GM21526 (cell line): ENCODE measurements around the gene PLA2G4E.

Experiments
- ATAC-seq: cut with Tn5 transposase; IDR thresholded peaks from one replicate; pipeline ENCODE4 v1.9.1; 2021; ENCODE audit warnings: moderate library complexity; ENCODE audit not compliant: unreplicated experiment, low FRiP score

The PLA2G4E gene

GRCh38 chr15:42056934-42057798 lies 36.3 kb upstream of the PLA2G4E start:
- ATAC-seq, result no peak

- ATAC-seq, result no peak
Measured at GRCh38 chr15:42053914-42054313, 33.1 kb upstream of the PLA2G4E start.

- no peak for ATAC-seq
Measured at GRCh38 chr15:42053010-42053409, 32.2 kb upstream of the PLA2G4E start.

GRCh38 chr15:42050484-42051255 lies 29.8 kb upstream of the PLA2G4E start:
- no peak for ATAC-seq

DNA sequence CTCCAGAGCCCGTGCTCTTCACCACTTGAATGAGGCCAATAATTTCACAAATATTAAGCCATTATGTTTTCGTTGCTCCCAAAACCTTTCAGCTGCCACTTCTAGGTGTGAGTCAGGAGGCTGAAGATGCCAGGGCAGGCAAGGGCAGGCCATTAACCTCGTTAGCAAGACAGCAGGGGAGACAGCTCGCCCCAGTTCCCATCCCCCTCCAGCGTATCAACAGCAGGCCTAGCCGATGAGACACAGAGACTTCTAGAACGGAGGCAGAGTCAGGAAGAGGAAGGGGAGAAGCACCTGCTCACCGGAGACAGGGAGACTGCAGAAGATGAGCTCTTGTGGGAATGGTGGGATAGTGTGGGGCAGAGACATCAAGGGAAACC lies 28.0 kb upstream of the PLA2G4E start:
- ATAC-seq, result no peak

GRCh38 chr15:42048080-42048820 lies 27.4 kb upstream of the PLA2G4E start:
- ATAC-seq, result no peak

DNA sequence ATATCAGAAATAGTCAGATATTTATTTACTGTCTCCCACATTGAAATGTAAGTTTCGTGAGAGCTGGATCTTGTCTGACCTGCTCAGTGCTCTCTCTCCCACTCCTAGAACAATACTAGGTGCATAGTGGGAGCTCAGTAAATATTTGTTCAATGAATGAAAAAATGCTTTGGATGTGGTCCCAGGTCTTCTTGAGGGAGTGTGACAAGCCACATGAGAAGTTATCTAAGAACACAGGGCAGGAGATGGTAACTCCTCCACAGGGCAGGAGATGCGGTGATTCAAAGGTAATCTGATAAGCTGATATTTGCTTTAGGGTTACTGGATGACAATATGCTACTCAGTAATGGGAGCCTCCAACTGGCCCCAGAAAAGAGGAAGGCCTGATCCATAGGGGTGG lies 25.8 kb upstream of the PLA2G4E start:
- ATAC-seq, result no peak

- ATAC-seq, result no peak
Measured at GRCh38 chr15:42045211-42045615, 24.4 kb upstream of the PLA2G4E start.

- ATAC-seq, result no peak
Measured at GRCh38 chr15:42042602-42043400, 22.0 kb upstream of the PLA2G4E start.

DNA sequence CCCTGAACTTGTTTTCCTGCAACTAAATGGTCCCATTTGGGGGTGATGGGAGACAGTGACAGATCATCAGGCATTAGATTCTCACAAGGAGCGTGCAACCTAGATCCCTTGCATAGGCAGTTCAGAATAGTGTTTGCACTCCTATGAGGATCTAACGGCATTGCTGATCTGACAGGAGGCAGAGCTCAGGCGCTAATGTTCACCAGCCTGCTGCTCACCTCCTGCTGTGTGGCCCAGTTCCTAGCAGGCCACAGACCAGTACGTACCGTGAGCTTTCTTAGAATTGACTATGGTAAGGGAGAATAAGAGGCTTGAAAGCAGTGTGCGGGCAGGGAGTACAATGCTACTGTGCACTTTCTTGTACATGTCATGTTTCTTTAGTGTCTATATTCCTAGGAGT lies 17.6 kb upstream of the PLA2G4E start:
- ATAC-seq, result no peak

GRCh38 chr15:42037656-42038055 lies 16.8 kb upstream of the PLA2G4E start:
- no peak for ATAC-seq

DNA sequence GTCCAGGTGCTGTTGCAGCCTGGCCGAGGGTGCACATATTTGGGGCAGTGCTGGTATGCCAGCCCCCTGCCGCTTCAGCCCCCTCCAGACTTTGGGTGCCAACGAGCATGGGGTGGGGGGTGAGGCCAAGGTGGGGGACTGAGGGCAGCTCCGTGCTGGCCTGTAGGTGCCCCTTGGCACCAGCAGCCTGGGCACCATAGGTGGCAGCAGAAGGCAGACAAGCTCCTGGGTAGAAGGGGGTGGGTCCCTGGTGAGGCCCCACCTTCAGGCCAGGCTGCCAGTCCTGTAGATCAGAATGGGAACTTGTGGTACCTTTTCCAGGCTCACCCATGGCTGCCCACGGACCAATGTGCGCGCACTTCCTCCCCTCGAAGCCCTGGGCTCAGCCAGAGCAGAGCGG lies 16.1 kb upstream of the PLA2G4E start:
- ATAC-seq, result no peak

GRCh38 chr15:42036112-42036905 lies 15.5 kb upstream of the PLA2G4E start:
- no peak for ATAC-seq

- no peak for ATAC-seq
Measured at GRCh38 chr15:42035435-42035761, 14.6 kb upstream of the PLA2G4E start.

DNA sequence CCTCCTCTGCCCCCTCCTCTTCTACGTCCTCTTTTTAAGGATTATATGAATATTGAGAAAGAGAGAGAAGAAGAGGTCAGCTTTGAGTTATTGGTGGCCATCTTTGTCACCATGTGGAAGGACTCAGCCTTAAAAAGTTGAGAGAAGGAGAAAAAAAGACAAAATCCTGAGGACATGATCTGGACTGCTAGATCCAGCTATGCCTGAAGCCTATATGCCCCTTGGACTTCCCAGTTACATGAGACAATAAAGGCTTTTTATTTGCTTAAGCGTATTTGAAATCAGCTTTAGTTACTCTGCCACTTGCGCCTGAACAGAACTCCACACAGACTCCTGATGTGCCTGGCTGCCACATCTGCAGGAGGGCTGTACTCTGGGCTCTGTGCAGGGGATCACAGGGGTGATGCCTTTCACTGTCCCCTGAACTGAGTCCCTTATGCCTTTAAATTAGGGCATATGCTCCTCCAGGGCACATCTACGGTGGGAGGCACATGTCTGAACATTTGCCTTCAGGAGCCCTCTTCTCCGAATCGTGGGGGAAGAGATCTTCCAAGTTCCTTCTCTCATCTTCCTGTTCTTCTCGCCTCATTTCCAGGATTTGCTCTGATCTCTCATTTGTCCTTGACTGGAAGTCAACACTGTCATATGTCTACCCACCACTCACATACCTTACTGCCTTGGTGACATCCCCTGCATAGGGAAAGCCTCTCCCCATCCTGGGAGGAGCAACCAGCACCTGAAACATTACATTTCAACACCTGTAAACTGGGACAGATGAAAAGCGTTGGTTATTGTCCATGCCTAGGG lies 14.0 kb upstream of the PLA2G4E start:
- ATAC-seq, result no peak

GRCh38 chr15:42033214-42033873 lies 12.5 kb upstream of the PLA2G4E start:
- ATAC-seq, result no peak

GRCh38 chr15:42032376-42033213 lies 11.8 kb upstream of the PLA2G4E start:
- ATAC-seq, result no peak
